ENCODE results near the gene ACSBG1. TPM values are rescaled to one million over a fixed set of nuclear protein-coding genes. Genes with fewer than 3 reads are reported as not detected.

Gene ACSBG1
- total RNA-seq, 2 donors from 2014 or later: not detected

- ATAC-seq (ENCODE audit: insufficient number of reproducible peaks, low FRiP score, low read depth) (no peak), DNase-seq (ENCODE audit: low spot score) (no peak)
- Histone ChIP-seq H3K36me3 (no peaks in the 10 kb centered on the region), H3K4me1 (ENCODE audit: control insufficient read depth in 1 of 2, low read depth in 2 of 2) (no peaks in the 10 kb centered on the region), H3K9me3 (no peaks in the 10 kb centered on the region), H3K27ac (no peak overlapping the region), H3K27me3 (replicated peaks; ENCODE audit: insufficient read depth) (no peaks in the 10 kb centered on the region), H3K4me3 (no peak overlapping the region)
- no peak for TF ChIP-seq CTCF (IDR thresholded peaks at IDR 0.05)
Measured at GRCh38 chr15:78140292-78140691, 94.1 kb downstream of the ACSBG1 start.

GRCh38 chr15:78139578-78139977, 94.8 kb downstream of the ACSBG1 start:
- Histone ChIP-seq H3K36me3 (no peaks in the 10 kb centered on the region), H3K4me1 (ENCODE audit: control insufficient read depth in 1 of 2, low read depth in 2 of 2) (no peaks in the 10 kb centered on the region), H3K9me3 (no peaks in the 10 kb centered on the region), H3K27me3 (replicated peaks; ENCODE audit: insufficient read depth) (no peaks in the 10 kb centered on the region), H3K27ac (no peak overlapping the region), H3K4me3 (no peak overlapping the region)
- TF ChIP-seq CTCF (IDR thresholded peaks at IDR 0.05): no peak
- no peak for ATAC-seq (ENCODE audit: insufficient number of reproducible peaks, low FRiP score, low read depth)
- no peak for DNase-seq (ENCODE audit: low spot score)

GRCh38 chr15:78133801-78134200, 100.6 kb downstream of the ACSBG1 start:
- no peak for TF ChIP-seq CTCF (IDR thresholded peaks at IDR 0.05)

GRCh38 chr15:78131295-78132061, 102.9 kb downstream of the ACSBG1 start, which contains the start of gene CIB2:
CIB2 (minus strand) TSS chr15:78131445; CDS start chr15:78131215, 230 bp downstream.
- peaks cover 9 to 17% of the 10 kb centered on the region in 2 donors for H3K4me1 ChIP-seq (ENCODE audit: control insufficient read depth in 1 of 2, low read depth in 2 of 2)

More at GRCh38 chr15:78133801-78134200, 100.6 kb downstream of the ACSBG1 start:
- Histone ChIP-seq H3K4me3 (no peak overlapping the region), H3K27ac (no peak overlapping the region), H3K9me3 (no peaks in the 10 kb centered on the region), H3K27me3 (replicated peaks; ENCODE audit: insufficient read depth) (no peaks in the 10 kb centered on the region), H3K4me1 (ENCODE audit: control insufficient read depth in 1 of 2, low read depth in 2 of 2) (peaks cover 9 to 17% of the 10 kb centered on the region in 2 donors), H3K36me3 (no peaks in the 10 kb centered on the region)
- ATAC-seq (ENCODE audit: insufficient number of reproducible peaks, low FRiP score, low read depth) (no peak), DNase-seq (ENCODE audit: low spot score) (no peak)

More at GRCh38 chr15:78131295-78132061, 102.9 kb downstream of the ACSBG1 start, which contains the start of gene CIB2:
- no peaks in the 10 kb centered on the region for H3K9me3 ChIP-seq
- TF ChIP-seq CTCF (IDR thresholded peaks at IDR 0.05): peak; percentile 76
- H3K4me3 ChIP-seq: peak within 1 kb of the TSS; percentile 77
- DNase-seq (ENCODE audit: low spot score): no peak
- ATAC-seq (ENCODE audit: insufficient number of reproducible peaks, low FRiP score, low read depth): peak; percentile 79
- H3K27me3 ChIP-seq (replicated peaks; ENCODE audit: insufficient read depth): no peaks in the 10 kb centered on the region
- H3K36me3 ChIP-seq: no peaks in the 10 kb centered on the region
- peak within 1 kb of the TSS; percentile 61 to 63 for H3K27ac ChIP-seq

All from thoracic aorta (tissue), 2 donors.